Measurements from ENCODE around the gene TTLL13. TPM values are rescaled to one million over a fixed set of nuclear protein-coding genes. Genes with fewer than 3 reads are reported as not detected.

The TTLL13 gene
- total and polyA plus RNA-seq, 2 of the 4 experiments (the other 2 are of a cell fraction): 0.10 TPM; not detected in 1

- Histone ChIP-seq H3K14ac (replicated peaks; ENCODE audit: low read depth, low read length) (no peak overlapping the region), H4K5ac (ENCODE audit: low read depth, low read length) (no peak overlapping the region), H2AK9ac (replicated peaks; ENCODE audit: low read depth, low read length, poor library complexity) (no peak overlapping the region), H3K56ac (ENCODE audit: extremely low read depth, insufficient read depth, low read length) (no peak overlapping the region), H3K4ac (ENCODE audit: low read depth, low read length) (no peak overlapping the region), H3K9me1 (ENCODE audit: insufficient read depth, low read length) (no peaks in the 10 kb centered on the region), H3K27me3 (ENCODE audit: control insufficient read depth, insufficient read depth, low read length) (no peaks in the 10 kb centered on the region; the same call in 1 of the 2 replicates), H3K9ac (ENCODE audit: low read depth, low read length) (no peak overlapping the region), H4K91ac (ENCODE audit: insufficient read depth, low read depth, low read length) (no peak overlapping the region), H2BK120ac (ENCODE audit: low read depth, low read length) (no peak overlapping the region), H3K23ac (ENCODE audit: low read depth, low read length) (no peak overlapping the region), H2AFZ (replicated peaks; ENCODE audit: low read length, poor library complexity) (no peak overlapping the region), H3K18ac (ENCODE audit: low read depth, low read length) (no peak overlapping the region), H2BK5ac (ENCODE audit: low read depth, low read length, poor library complexity, severe bottlenecking) (no peak overlapping the region), H2AK5ac (ENCODE audit: low read depth, low read length) (no peak overlapping the region), H3K4me1 (ENCODE audit: control insufficient read depth, insufficient read depth, low read length) (peaks cover 2% of the 10 kb centered on the region; the same call in 1 of the 2 replicates), H3K36me3 (ENCODE audit: control insufficient read depth, insufficient read depth, low read length) (no peaks in the 10 kb centered on the region), H3K4me3 (ENCODE audit: insufficient read depth, low read depth, low read length) (no peak overlapping the region), H3K79me1 (ENCODE audit: low read depth in 1 of 2, low read length in 2 of 2) (no peaks in the 10 kb centered on the region), H4K20me1 (ENCODE audit: insufficient read depth, low read length) (no peaks in the 10 kb centered on the region), H3K4me2 (ENCODE audit: low read depth, low read length) (no peak overlapping the region), H3K27ac (ENCODE audit: insufficient read depth, low read length) (no peak overlapping the region), H3K9me3 (ENCODE audit: control insufficient read depth, insufficient read depth, low read length) (no peaks in the 10 kb centered on the region), H2BK15ac (ENCODE audit: low read depth, low read length) (no peak overlapping the region), H4K8ac (ENCODE audit: low read depth in 2 of 2, low read length in 2 of 2) (no peak overlapping the region), H2BK20ac (ENCODE audit: low read depth, low read length) (no peak overlapping the region)
- no CpG with 5 or more reads among the region's 6 CpGs for WGBS, 2 experiments (ENCODE audit: extremely low coverage in 2 of 2, insufficient read length in 1 of 2)
- in situ Hi-C loops (cut with MboI; ENCODE audit: low sequenced_read_pairs): no loop called here
- no peak for TF ChIP-seq MAZ (IDR thresholded peaks at IDR 0.05; ENCODE audit: borderline replicate concordance, low read depth, low read length)
- TF ChIP-seq CTCF (conservative IDR thresholded peaks at IDR 0.05; ENCODE audit: low read depth, low read length): no peak
- no peak for TF ChIP-seq BHLHE40 (IDR thresholded peaks at IDR 0.05; ENCODE audit: low read depth, low read length)
- TF ChIP-seq ELK1 (IDR thresholded peaks at IDR 0.05; ENCODE audit: borderline replicate concordance, low read depth, low read length): no peak
- TF ChIP-seq MXI1 (IDR thresholded peaks at IDR 0.05; ENCODE audit: borderline replicate concordance, low read depth, low read length): no peak
- no peak for TF ChIP-seq USF2 (IDR thresholded peaks at IDR 0.05; ENCODE audit: low read depth, low read length)
- TF ChIP-seq RAD21 (IDR thresholded peaks at IDR 0.05; ENCODE audit: low read length): no peak
- TF ChIP-seq RCOR1 (IDR thresholded peaks at IDR 0.05; ENCODE audit: insufficient replicate concordance, low read length): no peak
- no peak for TF ChIP-seq CEBPB (IDR thresholded peaks at IDR 0.05; ENCODE audit: low read depth, low read length)
- TF ChIP-seq CHD1 (IDR thresholded peaks at IDR 0.05; ENCODE audit: low read depth, low read length): no peak
- TF ChIP-seq MAFK (IDR thresholded peaks at IDR 0.05; ENCODE audit: low read depth, low read length): no peak
- TF ChIP-seq RFX5 (IDR thresholded peaks at IDR 0.05; ENCODE audit: low read depth, low read length): no peak
- no peak for TF ChIP-seq NFE2L2 (IDR thresholded peaks at IDR 0.05; ENCODE audit: low read depth, low read length)
- TF ChIP-seq POLR2A (IDR thresholded peaks at IDR 0.05; ENCODE audit: low read depth, low read length): no peak
- no peak for TF ChIP-seq FOS (IDR thresholded peaks at IDR 0.05; ENCODE audit: low read depth, low read length)
- TF ChIP-seq SMC3 (IDR thresholded peaks at IDR 0.05; ENCODE audit: low read depth, low read length): no peak
- no TSS peak for BruUV-seq (replicated peaks)
- ChIA-PET CTCF (interaction anchor here (1.8 kb wide), 1 partner anchor 11 kb away, joined by 8 read pairs; no protein-coding TSS in a partner anchor), POLR2A (ENCODE audit: unreplicated experiment) (no interaction called here)
- intact Hi-C loops (cut with micrococcal nuclease): no loop called here
- dilution Hi-C loops (cut with HindIII; ENCODE audit: low sequenced_read_pairs, unreplicated experiment): no loop called here
- ATAC-seq (ENCODE audit: low read depth) (no peak), DNase-seq (no peak)
Measured at GRCh38 chr15:90294159-90294558, 44.8 kb downstream of the TTLL13 start.

Data from IMR-90 (cell line).